ENCODE results near the gene PLCB1.

- TF ChIP-seq CTCF (conservative IDR thresholded peaks at IDR 0.05 in 1 of 2, IDR thresholded peaks at IDR 0.05 in 1 of 2; ENCODE audit: low read depth in 1 of 2, low read length in 2 of 2), result no peak
- TF ChIP-seq EZH2 (IDR thresholded peaks at IDR 0.05; ENCODE audit: low read length, missing control alignments), result no peak
Measured at GRCh38 chr20:8406391-8406790, 274.3 kb downstream of the PLCB1 start.
